GM13976 (cell line): ENCODE data around the gene DNMT3A.

Experiments
- DNase-seq: peaks from one replicate; pipeline ENCODE4 v3.0.0; 2012; ENCODE audit warnings: low spot score
- in situ Hi-C: fragments of 300-500 bp; cut with MboI; formaldehyde crosslinking; loops from one replicate; pipeline ENCODE4 v1.12.0; 2022; ENCODE audit warnings: low sequenced_read_pairs, mixed read lengths, inconsistent platforms; ENCODE audit not compliant: unreplicated experiment
- TF ChIP-seq, protein P1 (sequence below): IDR thresholded peaks from 2 replicates; pipeline ENCODE4 v1.5.1; 2012; ENCODE audit warnings: borderline replicate concordance, mild to moderate bottlenecking; ENCODE audit not compliant: insufficient read depth; ENCODE audit errors: extremely low read depth, missing control alignments, control extremely low read depth

Gene DNMT3A

DNA sequence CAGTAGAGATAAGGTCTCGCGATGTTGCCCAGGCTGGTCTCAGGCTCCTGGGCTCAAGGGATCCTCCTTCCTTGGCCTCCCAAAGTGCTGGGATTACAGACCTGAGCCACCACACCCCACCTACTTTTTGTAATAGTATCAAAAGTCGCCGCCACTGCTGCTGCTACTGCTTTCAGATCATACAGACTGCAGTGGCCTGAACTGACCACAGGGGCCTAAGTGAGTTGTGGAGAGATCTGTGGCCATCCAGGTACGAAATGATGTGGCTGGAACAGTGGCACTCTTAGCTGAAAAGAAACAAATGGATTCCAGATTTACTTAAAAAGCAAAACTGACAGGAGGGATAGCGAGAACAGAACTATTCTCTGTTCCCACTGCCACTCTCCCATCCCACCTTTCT, 140.5 kb downstream of the DNMT3A start:
- in situ Hi-C loops = no loop called here
- TF ChIP-seq, protein P1, sequence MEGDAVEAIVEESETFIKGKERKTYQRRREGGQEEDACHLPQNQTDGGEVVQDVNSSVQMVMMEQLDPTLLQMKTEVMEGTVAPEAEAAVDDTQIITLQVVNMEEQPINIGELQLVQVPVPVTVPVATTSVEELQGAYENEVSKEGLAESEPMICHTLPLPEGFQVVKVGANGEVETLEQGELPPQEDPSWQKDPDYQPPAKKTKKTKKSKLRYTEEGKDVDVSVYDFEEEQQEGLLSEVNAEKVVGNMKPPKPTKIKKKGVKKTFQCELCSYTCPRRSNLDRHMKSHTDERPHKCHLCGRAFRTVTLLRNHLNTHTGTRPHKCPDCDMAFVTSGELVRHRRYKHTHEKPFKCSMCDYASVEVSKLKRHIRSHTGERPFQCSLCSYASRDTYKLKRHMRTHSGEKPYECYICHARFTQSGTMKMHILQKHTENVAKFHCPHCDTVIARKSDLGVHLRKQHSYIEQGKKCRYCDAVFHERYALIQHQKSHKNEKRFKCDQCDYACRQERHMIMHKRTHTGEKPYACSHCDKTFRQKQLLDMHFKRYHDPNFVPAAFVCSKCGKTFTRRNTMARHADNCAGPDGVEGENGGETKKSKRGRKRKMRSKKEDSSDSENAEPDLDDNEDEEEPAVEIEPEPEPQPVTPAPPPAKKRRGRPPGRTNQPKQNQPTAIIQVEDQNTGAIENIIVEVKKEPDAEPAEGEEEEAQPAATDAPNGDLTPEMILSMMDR = no peak
- DNase-seq = peak; percentile 36

DNA sequence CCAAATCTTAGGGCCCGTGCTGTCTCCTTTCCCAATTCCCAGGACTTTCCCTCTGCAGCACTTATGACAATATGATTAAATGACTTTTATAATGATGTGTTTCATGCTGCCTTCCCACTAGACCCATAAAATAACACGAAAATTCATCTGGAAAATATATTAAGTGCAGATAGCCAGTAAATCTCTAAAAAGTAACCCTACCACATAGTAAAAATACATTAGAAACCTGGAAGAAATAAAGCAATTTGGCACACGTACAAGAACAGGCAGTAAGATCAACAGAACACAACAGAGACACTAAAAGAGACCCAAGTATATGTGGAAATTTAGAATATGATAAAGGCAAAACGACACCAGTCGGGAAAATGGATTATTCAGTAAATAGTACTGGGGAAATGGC, 143.1 kb downstream of the DNMT3A start:
- in situ Hi-C loops = no loop called here
- TF ChIP-seq, protein P1 = no peak

DNA sequence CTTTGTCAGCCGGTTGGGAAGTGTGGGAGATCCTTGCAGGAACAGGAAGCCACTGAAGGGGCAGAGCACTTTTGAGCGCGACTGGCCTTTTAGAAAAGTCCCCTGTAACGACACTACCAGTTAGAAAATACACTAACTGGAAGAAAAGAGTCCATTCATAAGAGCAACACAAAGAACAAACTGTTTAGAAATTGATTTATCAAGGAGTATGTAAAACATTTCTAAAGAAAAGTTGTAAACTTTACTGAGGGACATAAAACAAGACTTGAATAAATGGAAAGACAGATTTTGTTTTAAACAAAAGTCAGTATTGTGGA, 143.6 kb downstream of the DNMT3A start:
- no peak for DNase-seq
- in situ Hi-C loops = no loop called here
- TF ChIP-seq, protein P1 = no peak

More for the DNA sequence above, 143.1 kb downstream of the DNMT3A start:
- DNase-seq = no peak

DNA sequence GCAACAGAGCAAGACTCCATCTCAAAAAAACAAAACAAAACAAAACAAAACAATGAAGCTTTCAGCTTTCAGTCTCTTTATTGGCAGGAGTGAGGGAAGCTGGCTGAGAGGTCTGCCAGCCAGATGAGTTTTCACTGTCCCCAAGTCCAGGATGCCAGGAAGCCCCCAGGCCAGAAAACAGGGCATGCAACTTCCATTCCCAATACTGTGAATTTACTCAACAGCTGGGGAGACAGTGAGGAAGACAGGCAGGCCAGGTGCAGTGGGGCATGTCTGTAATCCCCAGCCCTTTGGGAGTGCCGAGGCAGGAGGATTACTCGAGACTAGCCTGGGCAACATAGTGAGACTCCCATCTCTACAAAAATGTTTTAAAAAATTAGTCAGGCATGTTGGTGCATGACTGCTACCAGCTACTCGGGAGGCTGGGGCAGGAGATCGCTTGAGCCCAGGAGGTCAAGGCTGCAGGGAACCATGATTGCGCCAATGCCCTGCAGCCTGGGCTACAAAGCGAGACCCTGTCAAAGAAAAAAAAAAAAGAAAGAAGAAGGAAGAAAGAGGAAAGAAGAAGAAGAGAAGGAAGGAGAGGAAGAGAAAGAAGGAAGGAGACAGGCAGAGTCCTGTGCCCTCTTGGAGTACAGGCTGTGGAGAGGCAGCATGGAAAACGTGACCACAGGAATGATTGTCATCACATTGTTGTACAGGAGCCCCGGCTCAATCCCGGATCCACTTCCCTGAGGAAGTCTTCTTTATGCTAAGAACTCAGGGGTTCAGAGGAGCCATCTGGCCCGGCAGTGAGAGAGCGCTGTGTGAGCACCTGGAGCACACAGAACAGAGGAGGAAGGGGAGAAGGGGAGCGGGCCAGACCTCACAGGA, 144.2 kb downstream of the DNMT3A start:
- TF ChIP-seq, protein P1 = no peak
- in situ Hi-C loops = no loop called here
- DNase-seq = no peak

DNA sequence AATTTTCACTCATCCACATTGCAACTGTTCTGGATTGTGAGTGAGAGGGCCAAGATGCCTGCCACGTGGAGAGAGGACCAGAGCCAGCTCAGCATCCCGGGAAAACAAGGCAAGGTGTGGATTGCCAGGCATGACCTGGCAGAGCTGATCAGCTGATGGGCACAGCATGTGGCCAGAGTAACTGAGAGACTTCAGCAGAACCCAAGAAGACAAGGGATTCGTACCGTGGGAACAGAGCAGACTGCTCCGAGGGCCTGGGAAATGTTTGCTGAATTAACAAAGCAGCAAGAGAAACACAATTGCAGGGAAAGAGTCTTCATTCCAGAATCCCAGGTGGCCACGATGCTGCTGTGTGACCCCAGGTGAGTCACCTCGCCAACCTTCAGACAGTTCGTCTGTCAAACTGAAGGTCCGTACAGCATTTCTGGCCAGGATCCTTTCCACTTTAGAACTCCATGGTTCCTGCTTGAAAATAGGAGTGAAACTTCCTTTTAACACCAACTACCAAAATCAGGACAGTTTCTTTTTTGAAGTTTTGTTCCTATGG, 147.1 kb downstream of the DNMT3A start:
- no peak for DNase-seq
- TF ChIP-seq, protein P1 = no peak
- in situ Hi-C loops = no loop called here

DNA sequence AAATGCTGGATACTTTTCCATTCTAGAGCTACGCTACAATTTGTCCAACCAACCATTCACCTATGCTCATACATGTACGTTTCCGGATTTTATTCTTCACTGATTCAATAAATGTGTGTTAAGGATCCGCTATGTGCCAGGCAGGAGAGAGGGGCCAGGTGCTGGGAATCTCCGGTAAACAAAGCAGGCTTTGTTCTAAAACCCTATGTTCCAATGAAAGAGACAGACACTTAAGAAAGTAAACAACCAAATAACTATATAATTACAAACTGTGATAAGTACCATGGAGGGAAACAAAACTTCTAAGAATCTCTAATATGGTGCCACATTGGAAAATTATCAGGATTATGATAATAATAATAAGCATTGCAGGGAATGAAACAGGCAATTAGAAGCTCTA, 151.2 kb downstream of the DNMT3A start:
- TF ChIP-seq, protein P1 = no peak
- no peak for DNase-seq
- in situ Hi-C loops = no loop called here

DNA sequence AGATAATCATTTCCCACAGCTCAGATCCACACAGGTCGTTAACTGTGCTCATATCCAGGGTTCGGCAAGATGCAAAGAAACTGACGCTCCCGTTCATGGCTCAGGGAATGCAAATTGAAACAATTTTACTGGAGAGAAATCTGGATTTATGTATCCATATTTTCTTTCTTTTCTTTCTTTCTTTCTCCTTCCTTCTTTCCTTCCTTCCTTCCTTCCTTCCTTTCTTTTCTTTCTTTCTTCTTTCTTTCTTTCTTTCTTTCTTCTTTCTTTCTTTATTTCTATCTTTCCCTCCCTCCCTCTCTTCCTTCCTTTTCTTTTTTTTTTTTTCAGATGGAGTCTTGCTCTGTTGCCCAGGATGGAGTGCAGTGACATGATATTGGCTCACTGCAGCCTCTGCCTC, 153.3 kb downstream of the DNMT3A start:
- TF ChIP-seq, protein P1 = no peak
- in situ Hi-C loops = no loop called here
- DNase-seq = no peak
